Measurements from ENCODE around the gene SLC6A19. TPM values are rescaled to one million over a fixed set of nuclear protein-coding genes. Genes with fewer than 3 reads are reported as not detected.

Gene SLC6A19
- total RNA-seq, 4 donors from 2014 or later, result 9.9 to 934 (median 516) TPM

DNA sequence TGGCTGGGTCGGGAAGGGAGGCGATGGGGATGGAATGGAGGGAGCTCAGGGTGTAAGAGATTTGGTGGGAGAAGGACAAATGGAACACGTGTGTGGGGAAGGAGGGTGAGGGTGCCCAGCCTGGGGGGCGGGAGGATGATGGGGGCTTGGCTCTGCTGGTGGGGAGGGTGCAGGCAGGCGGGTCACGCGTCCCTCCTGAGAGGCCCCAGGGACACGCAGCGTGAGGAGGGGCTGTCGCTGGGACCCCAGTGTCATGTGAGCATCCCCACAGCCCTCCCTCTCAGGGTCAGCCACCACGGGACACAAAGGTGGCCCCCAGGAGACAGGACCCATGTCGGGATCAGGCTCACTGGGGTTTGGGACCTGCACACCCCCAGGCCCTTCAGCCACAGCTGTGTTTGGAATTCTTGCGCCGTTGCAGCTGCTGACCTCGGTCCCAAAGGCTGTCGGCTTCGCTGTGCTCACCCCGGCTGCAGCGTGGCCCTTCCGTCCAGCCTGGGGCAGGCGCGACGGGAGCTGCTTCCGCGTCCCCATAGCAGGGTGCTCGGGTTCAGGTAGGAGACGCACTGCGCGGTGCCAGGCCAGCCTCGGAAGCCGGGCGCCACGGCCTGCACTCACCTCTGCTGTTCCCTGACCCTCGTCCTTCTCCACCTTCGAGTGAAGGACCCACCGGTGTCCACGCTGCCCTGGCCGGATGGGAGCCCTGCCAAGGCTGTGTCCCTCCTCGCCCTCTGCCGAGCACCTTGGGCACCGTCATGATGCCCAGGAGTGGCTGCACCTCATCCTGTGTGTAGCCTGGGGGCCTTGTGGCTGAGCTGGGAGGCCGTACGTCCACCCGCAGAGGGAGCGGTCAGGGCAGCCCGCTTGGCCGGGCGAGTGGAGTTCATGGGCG lies 5.4 kb downstream of the SLC6A19 start:
- Histone ChIP-seq H3K36me3 (peaks cover 0 to 28% (median 0%) of the 10 kb centered on the region in 3 donors), H3K4me3 (peak overlapping the region in 1 of 4 donors; percentile 7), H3K4me1 (peaks cover 0 to 12% (median 0%) of the 10 kb centered on the region in 4 donors), H3K27me3 (no peaks in the 10 kb centered on the region), H3K9me3 (no peaks in the 10 kb centered on the region), H3K27ac (no peak overlapping the region)
- TF ChIP-seq, protein P1, sequence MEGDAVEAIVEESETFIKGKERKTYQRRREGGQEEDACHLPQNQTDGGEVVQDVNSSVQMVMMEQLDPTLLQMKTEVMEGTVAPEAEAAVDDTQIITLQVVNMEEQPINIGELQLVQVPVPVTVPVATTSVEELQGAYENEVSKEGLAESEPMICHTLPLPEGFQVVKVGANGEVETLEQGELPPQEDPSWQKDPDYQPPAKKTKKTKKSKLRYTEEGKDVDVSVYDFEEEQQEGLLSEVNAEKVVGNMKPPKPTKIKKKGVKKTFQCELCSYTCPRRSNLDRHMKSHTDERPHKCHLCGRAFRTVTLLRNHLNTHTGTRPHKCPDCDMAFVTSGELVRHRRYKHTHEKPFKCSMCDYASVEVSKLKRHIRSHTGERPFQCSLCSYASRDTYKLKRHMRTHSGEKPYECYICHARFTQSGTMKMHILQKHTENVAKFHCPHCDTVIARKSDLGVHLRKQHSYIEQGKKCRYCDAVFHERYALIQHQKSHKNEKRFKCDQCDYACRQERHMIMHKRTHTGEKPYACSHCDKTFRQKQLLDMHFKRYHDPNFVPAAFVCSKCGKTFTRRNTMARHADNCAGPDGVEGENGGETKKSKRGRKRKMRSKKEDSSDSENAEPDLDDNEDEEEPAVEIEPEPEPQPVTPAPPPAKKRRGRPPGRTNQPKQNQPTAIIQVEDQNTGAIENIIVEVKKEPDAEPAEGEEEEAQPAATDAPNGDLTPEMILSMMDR (IDR thresholded peaks at IDR 0.05), result no peak
- TF ChIP-seq POLR2A (IDR thresholded peaks at IDR 0.05), result no peak
- no peak for DNase-seq

DNA sequence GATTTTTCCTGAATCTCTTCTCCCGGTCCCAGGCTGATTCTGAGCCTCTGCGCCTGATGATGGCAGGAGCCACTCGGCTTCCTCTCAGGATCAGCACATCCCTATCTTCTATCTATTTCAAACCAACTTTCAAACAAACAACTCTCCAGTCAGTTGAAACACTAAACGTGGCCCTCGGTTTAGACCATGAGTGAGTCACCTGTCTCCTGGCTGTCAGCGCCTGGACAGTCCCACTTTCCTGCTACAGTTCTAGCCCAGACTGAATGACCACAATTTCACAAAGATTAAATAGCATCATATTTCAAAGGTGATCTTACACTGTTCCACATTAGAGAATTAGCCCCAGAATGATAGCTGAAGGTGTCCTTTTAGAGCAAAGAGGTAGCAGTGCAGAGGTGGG lies 6.2 kb downstream of the SLC6A19 start:
- H3K4me1 ChIP-seq, result peaks cover 0 to 12% (median 0%) of the 10 kb centered on the region in 4 donors
- peaks cover 0 to 35% (median 0%) of the 10 kb centered on the region in 3 donors for H3K36me3 ChIP-seq
- no peak overlapping the region for H3K27ac ChIP-seq
- no peak overlapping the region for H3K4me3 ChIP-seq
- DNase-seq, result no peak
- H3K27me3 ChIP-seq, result no peaks in the 10 kb centered on the region
- no peaks in the 10 kb centered on the region for H3K9me3 ChIP-seq
- TF ChIP-seq, protein P1 (IDR thresholded peaks at IDR 0.05), result no peak
- TF ChIP-seq POLR2A (IDR thresholded peaks at IDR 0.05), result no peak

GRCh38 chr5:1208221-1208742 lies 6.9 kb downstream of the SLC6A19 start:
- no peak for DNase-seq
- H3K9me3 ChIP-seq, result no peaks in the 10 kb centered on the region
- H3K27me3 ChIP-seq, result no peaks in the 10 kb centered on the region
- TF ChIP-seq, protein P1 (IDR thresholded peaks at IDR 0.05), result no peak
- no peak for TF ChIP-seq POLR2A (IDR thresholded peaks at IDR 0.05)
- H3K4me1 ChIP-seq, result peaks cover 0 to 12% (median 0%) of the 10 kb centered on the region in 4 donors
- peaks cover 0 to 33% (median 0%) of the 10 kb centered on the region in 3 donors for H3K36me3 ChIP-seq
- peak overlapping the region in 1 of 4 donors; percentile 5 for H3K4me3 ChIP-seq
- peak overlapping the region in 2 of 4 donors; percentile 40 to 49 for H3K27ac ChIP-seq

DNA sequence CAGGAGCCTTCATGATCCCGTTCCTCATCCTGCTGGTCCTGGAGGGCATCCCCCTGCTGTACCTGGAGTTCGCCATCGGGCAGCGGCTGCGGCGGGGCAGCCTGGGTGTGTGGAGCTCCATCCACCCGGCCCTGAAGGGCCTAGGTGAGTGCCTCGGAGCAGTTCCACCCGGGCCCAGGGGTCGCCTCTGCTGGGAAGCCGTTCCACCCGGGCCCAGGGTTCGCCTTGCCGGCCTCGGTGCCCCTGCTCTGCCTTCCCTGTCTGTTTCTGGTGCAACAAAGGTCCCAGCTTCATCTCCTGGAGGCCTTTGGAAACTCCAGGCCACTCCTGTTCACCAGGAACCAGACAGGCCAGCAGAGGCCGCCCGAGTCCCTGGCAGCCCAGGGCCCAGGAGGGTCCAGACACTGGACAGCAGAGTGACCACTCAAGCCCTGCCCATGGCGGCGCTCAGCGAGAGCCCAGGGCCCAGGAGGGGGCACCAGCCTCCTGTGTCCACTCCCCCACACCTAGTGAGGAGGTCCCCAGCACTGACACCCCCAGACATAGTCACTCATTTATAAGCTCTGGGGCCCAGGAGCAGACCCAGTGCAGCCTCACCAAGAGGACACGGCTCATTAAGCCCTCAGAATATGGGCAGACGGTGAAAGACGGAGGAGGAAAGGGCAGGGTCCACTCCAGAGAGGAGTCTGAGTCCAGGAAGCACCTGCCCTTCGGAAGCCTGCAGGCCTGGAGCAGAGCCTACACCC lies 7.5 kb downstream of the SLC6A19 start:
- no peaks in the 10 kb centered on the region for H3K27me3 ChIP-seq
- DNase-seq, result peak in 2 of 3 donors; percentile 57 to 65
- H3K36me3 ChIP-seq, result peaks cover 0 to 36% (median 0%) of the 10 kb centered on the region in 3 donors
- no peaks in the 10 kb centered on the region for H3K9me3 ChIP-seq
- peaks cover 0 to 12% (median 0%) of the 10 kb centered on the region in 4 donors for H3K4me1 ChIP-seq
- TF ChIP-seq, protein P1 (IDR thresholded peaks at IDR 0.05), result peak in 3 of 6 experiments; percentile 36 to 52 (median 46)
- no peak for TF ChIP-seq POLR2A (IDR thresholded peaks at IDR 0.05)
- peak overlapping the region in 1 of 4 donors; percentile 5 for H3K4me3 ChIP-seq
- H3K27ac ChIP-seq, result peak overlapping the region in 2 of 4 donors; percentile 40 to 49

DNA sequence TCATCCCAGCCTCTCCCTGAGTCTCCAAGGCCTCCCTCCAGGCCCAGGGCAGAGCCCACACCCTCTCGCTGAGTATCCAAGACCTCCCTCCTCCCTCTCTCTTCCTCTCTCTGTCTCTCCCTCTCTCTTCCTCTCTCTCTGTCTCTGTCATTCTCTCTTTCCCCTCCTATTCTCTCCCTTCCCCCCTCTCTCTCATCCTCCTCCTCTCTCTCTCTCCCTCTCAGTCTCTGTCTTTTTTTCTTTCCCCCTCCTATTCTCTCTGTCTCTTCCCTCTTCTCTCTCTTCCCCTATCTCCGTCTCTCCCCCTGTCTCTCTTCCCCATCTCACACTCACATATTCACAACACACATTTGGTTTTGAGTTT lies 8.1 kb downstream of the SLC6A19 start:
- DNase-seq, result no peak
- H3K9me3 ChIP-seq, result no peaks in the 10 kb centered on the region
- peaks cover 0 to 42% (median 0%) of the 10 kb centered on the region in 3 donors for H3K36me3 ChIP-seq
- H3K4me1 ChIP-seq, result peaks cover 0 to 12% (median 0%) of the 10 kb centered on the region in 4 donors
- no peaks in the 10 kb centered on the region for H3K27me3 ChIP-seq
- TF ChIP-seq, protein P1 (IDR thresholded peaks at IDR 0.05), result peak in 1 of 6 experiments; percentile 1
- no peak for TF ChIP-seq POLR2A (IDR thresholded peaks at IDR 0.05)
- peak overlapping the region in 2 of 4 donors; percentile 40 to 49 for H3K27ac ChIP-seq
- H3K4me3 ChIP-seq, result no peak overlapping the region

Measured in Peyer's patch (tissue), 4 donors.